ENCODE results near the gene OTUD5. TPM values are rescaled to one million over a fixed set of nuclear protein-coding genes. Genes with fewer than 3 reads are reported as not detected.

The OTUD5 gene
- total RNA-seq, 1 experiment from 2014 or later = 17.8 TPM

DNA sequence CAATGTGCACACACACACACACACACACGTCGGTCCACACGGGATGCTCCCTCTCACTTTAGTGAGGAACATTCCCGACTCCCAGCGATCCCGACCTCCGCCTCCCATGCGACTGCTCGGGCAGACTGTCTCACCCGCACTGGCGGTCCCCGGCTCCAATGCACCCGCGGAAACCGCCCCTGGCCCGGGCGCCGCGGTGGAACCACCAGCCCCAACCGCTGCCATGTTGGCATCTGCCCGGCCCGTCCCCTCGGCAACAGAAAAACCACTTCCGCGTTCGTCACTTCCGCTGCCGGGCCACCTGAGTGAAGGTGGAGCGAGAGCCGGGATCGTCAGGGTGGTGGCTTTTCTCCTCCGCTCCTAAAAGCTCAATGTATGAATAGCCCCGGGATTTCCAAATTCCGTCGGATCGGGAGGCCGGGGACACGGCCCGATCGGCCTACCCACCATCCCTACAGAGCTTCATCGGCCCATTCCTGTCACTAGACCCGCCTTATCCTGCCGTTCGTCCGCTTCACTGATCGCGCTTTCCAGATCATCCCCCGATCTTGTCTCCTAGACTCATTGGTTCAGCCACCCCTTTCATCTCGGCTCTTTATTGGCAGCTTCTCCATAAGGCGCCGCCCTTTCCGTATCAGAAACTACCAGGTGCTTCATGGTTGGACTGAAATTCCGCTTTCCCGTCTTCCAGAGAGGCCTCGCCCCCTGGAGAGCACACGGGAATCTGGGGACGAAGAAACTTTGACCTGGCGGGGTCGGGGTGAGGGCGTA lies 45.8 kb downstream of the OTUD5 start, which contains the start of gene SLC35A2:
TSS of gene SLC35A2 (minus strand) at position 235 of the 771 bp plus-strand sequence. CDS start at position 225, 10 bp downstream.
- DNase-seq (ENCODE audit: low read depth) = peak; percentile 78

DNA sequence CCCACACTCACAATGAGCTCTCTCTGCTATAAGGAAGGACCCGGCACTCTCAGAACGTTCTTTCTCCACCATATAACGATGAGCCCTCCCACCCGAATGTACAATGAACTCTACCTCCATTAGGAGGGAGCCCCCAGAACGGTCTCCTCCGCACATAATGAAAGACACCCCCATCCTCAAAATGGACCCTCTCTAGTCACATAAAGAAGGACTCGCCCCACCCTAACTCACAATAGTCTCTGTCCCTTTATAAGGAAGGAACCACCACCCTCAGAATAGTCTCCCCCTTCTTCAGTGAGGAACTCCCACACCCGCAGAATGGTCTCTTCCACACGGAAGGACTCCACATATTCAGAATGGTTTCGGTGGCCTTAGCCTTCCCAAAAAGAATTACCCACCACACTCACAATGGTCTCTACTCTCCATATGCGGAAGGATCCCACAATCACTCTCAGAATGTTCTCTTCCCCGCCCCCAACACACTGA lies 46.4 kb downstream of the OTUD5 start:
- DNase-seq (ENCODE audit: low read depth) = no peak

- no peak for DNase-seq (ENCODE audit: low read depth)
These were observed 47.6 kb downstream of the OTUD5 start for GRCh38 chrX:48909703-48910294.

GRCh38 chrX:48908600-48908999 lies 48.8 kb downstream of the OTUD5 start:
- DNase-seq (ENCODE audit: low read depth) = no peak

- no peak for DNase-seq (ENCODE audit: low read depth)
These were observed 52.2 kb downstream of the OTUD5 start for GRCh38 chrX:48905090-48905790.

DNA sequence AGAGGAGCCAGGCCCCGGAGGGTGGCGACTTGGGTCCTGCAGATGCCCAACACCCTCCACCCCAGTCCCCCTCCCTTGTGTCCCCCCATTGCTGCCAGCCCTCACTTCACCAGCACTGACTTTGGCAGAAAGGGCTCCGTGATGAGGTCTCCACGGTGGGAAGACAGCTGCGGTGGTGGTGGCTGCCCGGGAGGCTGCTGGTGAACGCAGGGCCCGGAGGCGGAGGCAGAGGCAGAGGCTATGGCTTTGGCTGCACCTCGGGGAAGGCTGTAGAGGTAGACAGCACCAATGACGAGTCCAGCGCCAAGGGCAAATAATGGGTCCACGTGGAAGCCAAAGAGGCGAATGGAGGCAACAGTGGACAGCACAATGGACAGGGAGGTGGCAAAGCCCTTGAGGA lies 52.8 kb downstream of the OTUD5 start:
- no peak for DNase-seq (ENCODE audit: low read depth)

GRCh38 chrX:48904180-48904579 lies 53.2 kb downstream of the OTUD5 start:
- DNase-seq (ENCODE audit: low read depth) = no peak

DNA sequence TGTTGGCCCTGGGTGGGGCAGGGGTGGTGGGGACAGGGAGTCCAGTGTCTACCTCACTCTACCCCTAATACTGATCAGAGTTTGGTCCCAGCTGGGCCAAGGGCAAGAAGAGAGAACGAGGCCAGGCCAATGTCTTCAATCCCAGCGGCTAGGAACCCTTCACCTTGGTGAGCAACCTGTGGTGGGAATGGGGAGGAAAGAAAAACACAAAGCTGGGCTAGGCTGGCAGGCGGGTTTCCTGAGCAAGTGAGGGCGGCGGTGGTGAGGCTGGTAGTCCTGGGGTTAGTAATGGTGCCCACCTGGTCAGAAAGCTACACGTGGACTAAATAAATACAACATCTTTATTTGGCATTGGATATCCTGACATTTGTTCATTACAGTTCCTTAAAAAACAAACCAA lies 54.1 kb downstream of the OTUD5 start:
- no peak for DNase-seq (ENCODE audit: low read depth)

- no peak for DNase-seq (ENCODE audit: low read depth)
These were observed 54.6 kb downstream of the OTUD5 start for GRCh38 chrX:48902776-48903175.

DNA sequence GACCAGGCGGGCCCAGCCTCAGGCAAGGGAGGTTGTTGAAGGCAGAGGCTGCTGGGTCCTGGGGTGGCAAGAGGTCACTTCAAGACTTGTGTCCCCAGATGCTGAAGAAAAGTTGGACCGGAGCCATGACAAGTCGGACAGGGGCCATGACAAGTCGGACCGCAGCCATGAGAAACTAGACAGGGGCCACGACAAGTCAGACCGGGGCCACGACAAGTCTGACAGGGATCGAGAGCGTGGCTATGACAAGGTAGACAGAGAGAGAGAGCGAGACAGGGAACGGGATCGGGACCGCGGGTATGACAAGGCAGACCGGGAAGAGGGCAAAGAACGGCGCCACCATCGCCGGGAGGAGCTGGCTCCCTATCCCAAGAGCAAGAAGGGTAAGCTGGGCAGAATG lies 55.3 kb downstream of the OTUD5 start:
- DNase-seq (ENCODE audit: low read depth) = no peak

DNA sequence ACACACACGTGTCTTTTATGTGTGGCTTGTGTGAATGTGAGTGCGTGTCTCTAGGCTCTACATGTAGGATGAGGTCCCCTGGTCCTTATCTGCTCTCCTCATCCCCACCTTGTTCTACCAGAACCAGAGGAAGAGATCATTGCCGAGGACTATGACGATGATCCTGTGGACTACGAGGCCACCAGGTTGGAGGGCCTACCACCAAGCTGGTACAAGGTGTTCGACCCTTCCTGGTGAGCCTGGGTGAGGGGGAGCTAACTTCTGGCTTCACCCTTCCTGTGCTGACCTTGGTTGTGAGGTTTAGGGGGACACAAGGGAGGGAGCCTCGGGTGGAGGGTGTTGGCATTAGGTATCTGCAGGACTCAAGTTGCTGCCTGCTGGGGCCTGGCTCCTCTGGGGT lies 56.3 kb downstream of the OTUD5 start:
- DNase-seq (ENCODE audit: low read depth) = no peak

DNA sequence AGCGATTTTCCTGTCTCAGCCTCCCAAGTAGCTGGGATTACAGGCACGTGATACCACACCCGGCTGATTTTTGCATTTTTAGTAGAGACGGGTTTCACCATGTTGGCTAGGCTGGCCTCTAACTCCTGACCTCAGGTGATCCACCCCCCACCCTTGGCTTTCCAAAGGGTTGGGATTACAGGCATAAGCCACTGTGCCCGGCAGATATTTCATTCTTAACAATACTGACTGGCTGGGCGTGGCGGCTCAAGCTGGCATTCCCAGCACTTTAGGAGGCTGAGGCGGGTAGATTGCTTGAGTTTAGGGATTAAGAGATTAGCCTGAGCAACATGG lies 58.4 kb downstream of the OTUD5 start:
- DNase-seq (ENCODE audit: low read depth) = no peak

GRCh38 chrX:48897625-48898306 lies 59.6 kb downstream of the OTUD5 start, which contains the start of the genes PQBP1 and TIMM17B:
Gene PQBP1 (plus strand): TSS chrX:48897930. CDS start chrX:48898510, 580 bp downstream.
Gene TIMM17B (minus strand): TSS chrX:48897768. CDS start chrX:48897749, 19 bp downstream.
- DNase-seq (ENCODE audit: low read depth) = peak; percentile 95

- DNase-seq (ENCODE audit: low read depth) = peak; percentile 76
These were observed 60.2 kb downstream of the OTUD5 start for GRCh38 chrX:48897157-48897624.

DNA sequence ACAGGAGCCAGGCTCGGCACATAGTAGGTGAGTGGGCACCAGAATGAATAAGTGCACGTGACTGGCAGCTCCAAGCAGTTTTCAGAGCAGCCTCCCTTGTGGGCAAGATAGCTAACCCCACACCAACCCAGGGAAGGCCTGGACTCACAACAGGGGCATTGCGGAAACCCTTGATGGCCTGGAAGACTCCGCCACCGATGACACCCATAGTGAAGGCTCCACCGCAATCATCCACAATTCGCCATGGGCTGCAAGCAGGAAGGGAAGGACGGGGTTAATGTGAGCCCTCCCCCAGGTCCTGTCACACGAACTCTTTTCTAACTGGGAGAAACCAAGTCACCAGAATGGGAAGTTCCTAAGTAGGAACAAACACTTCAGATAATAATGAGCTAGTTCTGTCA lies 60.8 kb downstream of the OTUD5 start:
- DNase-seq (ENCODE audit: low read depth) = no peak

DNA sequence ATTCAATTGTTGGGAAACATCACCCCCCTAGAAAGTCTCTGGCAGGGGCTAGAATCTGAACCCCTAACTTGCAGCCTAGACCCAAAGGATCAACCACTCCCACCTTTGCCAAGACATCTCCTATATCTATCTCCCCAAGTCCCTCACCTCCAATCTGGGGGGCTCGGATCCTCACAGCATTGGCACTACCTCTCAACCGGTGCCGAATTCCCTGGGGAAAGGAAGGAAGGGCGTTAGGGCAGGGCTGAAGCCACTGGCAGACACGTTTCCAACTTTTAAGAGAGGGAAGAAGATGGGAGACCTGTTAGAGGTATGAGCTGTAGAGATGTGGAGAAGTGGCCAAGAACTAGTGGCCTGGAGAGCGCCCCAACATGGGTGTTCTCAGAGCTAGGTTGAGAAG lies 62.5 kb downstream of the OTUD5 start:
- DNase-seq (ENCODE audit: low read depth) = no peak

GRCh38 chrX:48893556-48894348 lies 63.7 kb downstream of the OTUD5 start:
- no peak for DNase-seq (ENCODE audit: low read depth)

DNA sequence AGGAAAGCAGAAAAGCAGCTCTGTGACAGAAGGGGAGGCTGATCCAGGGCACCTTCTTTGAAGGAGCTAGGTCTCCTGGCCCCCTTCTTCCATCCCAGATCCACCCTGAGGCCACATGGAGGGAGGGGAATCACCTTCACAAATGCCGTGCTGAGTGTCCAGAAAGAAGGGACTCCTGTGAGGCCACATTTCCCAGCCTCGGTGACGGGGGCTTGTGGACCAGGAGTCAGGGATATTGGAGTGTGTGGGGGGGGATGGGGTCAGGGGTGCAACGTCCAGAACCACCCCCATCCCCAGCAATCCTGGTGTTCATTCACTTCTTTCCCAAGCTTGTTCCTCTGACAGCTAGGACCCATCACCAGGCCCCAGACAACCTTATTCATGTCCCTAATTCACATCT lies 64.5 kb downstream of the OTUD5 start:
- no peak for DNase-seq (ENCODE audit: low read depth)

DNA sequence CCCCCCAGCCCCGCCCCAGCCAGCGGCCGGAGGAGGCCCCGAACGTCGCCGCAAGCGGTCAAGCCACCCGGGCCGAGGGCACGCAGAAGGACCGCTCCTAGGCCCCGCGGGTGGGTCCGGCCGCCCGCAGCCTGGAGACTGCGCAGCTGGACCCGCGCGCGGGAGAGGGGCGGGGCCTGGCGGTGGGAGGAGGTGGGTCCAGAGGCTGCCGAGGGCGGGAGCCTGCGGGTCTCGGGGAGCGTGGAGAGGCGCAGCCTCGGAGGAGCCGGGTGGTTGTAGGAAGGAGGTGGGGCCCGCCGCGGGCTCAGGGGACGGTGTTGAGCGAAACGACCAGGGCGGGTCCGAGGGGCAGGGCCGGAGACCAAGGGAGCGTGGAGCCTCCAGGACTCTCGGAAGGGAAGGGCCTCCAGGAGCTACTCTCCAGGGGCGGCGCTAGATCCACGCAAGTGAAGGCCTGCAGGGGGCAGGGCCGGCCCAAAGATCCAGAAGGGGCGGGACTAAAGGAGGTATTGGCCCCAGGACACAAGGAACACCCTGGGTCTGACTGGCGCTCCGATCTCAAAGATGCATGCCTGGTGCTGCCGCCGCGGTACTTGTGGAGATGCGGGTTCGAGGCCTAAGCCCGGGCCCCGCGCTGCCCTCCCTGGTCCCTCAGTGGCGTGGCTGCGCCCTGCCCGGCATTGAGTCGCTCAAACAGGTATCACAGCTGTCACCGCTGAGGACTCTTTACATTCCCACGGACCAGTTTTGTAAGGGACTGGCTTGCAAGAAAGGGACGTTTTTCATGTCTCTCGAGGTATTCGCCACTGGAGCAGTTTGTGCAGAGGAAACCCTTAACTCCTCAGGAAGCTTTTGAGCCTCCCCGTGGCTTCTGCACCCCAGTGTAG lies 65.8 kb downstream of the OTUD5 start:
- DNase-seq (ENCODE audit: low read depth) = peak; percentile 86

DNA sequence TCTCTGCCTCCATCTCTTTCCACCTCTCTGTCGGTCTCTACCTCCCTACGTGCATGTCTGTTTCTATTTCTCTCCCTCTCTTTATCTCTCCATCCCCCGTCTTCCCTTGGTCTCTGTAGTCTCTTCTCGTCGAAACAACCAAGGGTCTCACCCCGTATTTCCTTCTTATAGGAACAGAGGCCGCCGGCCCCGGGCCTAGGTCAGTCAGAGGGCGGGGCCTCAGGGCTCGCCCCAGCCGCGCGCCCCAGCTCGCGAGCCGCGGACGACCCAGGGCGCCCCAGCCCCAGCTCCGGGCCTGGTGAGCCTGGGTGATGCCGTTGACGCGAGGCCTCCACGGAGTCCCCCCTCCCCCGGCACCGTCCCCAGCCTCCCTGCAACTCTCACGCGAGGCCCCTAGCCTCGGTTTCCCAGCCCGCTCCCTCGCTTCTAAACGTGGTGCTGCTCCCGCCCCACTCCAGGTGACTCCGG lies 66.4 kb downstream of the OTUD5 start:
- DNase-seq (ENCODE audit: low read depth) = no peak
